GM12864 (cell line): ENCODE results near the gene MYRF.
A peak's percentile ranks its signal among the peaks of the same experiment; 100 is the strongest.

Experiments
- DNase-seq: peaks from one replicate; pipeline ENCODE4 v3.0.0-alpha.2; 2011; ENCODE audit warnings: low read depth
- H3K4me3 ChIP-seq: 2 replicates; pipeline ENCODE4 v1.5.1; 2011; ENCODE audit warnings: mild to moderate bottlenecking, low read depth, low read length, control low read depth
- TF ChIP-seq, protein P1 (sequence below): IDR thresholded peaks from 2 replicates; pipeline ENCODE4 v1.5.1; 2011; ENCODE audit warnings: low read depth, mild to moderate bottlenecking, moderate library complexity, low read length, control low read depth, inconsistent platforms; ENCODE audit errors: missing control alignments

MYRF gene

DNA sequence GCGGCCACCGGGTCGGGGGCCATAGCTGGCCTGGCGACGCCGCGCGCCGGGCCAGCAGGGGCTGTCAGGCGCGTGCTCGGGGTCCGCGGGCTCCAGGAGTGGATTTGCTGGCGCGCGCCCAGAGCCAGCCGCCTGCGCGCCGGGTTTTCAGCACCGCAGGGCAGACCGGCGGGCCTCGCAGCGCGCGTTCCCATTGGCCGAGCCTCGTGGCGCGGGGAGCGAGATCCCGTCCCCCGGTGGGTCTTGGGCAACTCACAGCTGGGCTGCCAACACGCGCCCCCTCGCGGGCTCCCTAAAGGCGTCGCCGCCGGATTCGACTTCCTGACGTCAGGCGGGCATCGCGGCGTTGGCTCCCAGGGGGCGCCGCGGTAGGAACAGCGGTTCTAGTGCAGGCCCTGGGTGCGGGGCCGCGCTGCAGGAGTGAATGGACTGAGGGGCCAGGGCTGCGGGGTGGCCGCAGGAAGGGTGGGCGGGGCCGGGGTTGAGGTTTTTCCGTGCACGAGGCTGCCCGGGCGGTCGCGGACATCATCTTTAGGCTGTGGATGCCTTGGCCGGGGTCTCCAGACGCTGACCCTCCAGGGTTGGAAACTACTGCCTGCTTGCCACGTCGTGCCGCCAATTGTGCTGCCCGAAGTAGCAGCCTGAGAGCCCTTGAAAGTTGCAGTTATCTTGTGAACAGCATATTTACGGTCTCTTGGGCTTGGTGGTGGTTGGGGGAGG lies 64.5 kb downstream of the MYRF start, which contains the start of gene FADS1:
Gene FADS1 (minus strand): TSS at position 268 of the 720 bp plus-strand sequence. CDS start 74 bp downstream, at position 194.
- TF ChIP-seq, protein P1, sequence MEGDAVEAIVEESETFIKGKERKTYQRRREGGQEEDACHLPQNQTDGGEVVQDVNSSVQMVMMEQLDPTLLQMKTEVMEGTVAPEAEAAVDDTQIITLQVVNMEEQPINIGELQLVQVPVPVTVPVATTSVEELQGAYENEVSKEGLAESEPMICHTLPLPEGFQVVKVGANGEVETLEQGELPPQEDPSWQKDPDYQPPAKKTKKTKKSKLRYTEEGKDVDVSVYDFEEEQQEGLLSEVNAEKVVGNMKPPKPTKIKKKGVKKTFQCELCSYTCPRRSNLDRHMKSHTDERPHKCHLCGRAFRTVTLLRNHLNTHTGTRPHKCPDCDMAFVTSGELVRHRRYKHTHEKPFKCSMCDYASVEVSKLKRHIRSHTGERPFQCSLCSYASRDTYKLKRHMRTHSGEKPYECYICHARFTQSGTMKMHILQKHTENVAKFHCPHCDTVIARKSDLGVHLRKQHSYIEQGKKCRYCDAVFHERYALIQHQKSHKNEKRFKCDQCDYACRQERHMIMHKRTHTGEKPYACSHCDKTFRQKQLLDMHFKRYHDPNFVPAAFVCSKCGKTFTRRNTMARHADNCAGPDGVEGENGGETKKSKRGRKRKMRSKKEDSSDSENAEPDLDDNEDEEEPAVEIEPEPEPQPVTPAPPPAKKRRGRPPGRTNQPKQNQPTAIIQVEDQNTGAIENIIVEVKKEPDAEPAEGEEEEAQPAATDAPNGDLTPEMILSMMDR, result peak; percentile 61
- peak within 1 kb of the TSS; percentile 84 for H3K4me3 ChIP-seq
- peak; percentile 62 for DNase-seq

DNA sequence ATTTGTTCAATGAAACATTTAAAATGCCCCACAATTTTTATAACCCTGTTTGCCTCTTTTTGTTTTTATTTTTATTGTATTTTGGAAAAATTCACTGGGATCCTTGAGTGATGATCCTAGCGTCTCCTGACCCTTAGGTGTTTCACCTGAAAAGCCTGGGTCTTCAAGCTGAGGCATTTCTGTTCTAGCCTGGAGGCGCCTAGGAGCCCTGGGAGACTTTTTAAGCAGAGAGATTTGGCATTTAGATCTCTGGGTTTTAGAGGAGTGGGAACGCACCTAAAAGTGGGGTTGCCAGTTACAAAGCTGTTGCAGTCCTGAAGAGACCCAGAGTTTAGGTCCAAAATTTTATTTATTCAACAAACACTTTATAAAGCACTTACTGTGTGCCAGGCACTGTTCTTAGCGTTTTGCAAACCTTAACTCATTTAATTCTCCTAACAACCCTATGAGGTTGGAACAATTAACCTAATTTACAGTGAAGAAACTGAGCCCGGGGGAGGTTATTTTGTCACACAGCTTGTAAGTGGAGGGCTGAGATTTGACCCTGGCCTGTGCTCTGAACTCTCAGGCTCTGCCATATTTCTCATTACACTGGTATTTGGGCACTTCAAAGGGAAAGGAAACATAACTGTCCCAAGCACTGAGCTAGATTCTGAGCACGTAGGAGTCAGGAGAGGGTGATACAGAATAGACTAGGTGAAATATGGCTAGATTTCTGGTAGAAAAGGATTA lies 65.2 kb downstream of the MYRF start:
- no peak for DNase-seq
- TF ChIP-seq, protein P1, result no peak
- H3K4me3 ChIP-seq, result peak overlapping the region; percentile 84; the same call in 1 of the 2 replicates

DNA sequence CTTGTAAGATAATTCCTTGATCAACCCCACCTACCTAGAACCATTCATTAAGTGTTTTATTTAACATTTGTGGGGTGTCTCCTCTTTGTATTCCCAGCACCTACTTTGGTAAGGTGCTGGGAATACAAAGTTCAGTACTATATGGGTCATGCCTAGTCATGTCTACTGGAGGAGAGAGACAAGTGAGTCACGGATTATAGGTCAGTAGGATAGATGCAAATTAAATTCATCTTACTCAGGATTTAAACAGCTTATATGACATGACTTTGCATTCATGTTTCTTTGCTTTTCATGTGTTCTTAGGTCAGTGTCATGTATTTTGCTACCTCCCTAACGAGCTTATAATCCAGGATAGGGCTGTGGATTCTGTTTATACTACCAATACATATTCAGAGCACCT lies 67.7 kb downstream of the MYRF start:
- TF ChIP-seq, protein P1, result no peak
- H3K4me3 ChIP-seq, result no peak overlapping the region
- no peak for DNase-seq

DNA sequence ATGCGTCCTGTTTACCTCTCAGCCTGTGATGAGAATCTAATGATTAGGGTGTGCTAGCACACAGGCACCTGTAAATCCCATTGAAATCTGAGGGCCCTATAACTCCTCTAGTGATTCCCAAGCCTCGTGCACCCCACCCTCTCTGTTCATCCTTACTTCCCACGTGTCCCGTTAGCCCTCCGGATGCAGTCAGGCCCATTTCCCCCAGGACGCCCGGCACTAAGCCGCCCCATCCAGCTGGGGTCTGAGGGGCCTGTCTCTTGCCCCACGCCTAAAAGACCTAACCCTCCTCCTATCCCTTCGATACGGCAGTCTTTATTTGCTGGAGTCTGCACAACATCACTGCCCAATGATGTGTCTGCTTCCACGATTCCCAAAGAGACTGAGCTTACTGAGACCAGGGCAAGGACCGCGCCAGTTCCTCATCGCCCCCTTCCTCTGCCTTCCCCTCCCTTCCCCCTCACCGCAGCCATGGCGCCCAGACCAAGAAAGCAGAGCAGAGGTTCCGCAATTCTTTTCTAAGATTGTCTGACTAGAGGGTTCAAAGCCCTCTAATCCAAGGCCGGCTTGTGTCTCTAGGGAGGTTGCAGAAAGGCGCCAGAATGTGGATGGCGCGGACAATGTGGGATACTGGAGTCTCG lies 74.6 kb downstream of the MYRF start:
- TF ChIP-seq, protein P1, result no peak
- no peak for DNase-seq
- H3K4me3 ChIP-seq, result peak overlapping the region; percentile 71

DNA sequence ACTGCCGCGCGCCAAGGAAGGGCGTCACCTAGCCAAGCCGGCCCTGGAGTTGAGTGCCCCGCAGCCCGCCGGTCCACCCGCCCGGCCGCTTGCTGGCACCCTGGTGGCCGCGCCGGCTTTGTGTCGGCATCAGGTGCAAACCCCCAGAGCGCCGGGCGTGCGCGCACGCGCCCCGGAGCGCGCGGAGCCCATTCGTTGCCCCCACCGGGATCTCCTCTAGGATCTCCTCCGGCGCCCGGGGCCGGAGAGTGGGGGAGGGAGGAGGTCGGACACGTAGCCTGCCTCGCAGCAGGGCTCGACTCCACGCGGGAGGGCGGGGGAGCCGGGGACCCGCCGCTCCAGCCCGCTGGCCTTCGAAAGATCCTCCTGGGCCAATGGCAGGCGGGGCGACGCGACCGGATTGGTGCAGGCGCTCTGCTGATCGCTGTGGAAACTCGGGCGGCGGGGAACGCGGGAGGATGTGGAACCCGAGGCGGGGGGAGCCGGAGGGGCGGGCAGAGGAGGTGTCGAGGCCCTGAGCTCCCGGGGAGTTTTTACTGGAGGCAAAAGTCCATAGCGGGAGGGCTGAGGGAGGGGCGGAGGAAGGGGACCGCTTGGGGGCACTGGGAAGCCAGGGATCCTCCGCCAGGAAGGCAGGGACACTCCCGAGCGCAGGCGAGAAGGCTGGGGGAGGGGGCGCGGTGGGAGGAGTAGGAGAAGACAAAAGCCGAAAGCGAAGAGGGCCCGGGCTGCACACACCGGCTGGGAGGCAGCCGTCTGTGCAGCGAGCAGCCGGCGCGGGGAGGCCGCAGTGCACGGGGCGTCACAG lies 75.3 kb downstream of the MYRF start, which contains the start of gene FADS2:
Gene FADS2 (plus strand): TSS at position 730 of the 808 bp plus-strand sequence. CDS start 91 bp downstream, outside the sequence.
- H3K4me3 ChIP-seq, result peak within 1 kb of the TSS; percentile 71
- TF ChIP-seq, protein P1, result no peak
- peak; percentile 77 for DNase-seq

DNA sequence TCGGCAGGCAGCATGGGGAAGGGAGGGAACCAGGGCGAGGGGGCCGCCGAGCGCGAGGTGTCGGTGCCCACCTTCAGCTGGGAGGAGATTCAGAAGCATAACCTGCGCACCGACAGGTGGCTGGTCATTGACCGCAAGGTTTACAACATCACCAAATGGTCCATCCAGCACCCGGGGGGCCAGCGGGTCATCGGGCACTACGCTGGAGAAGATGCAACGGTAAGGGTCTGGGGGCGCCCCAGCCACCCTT lies 75.9 kb downstream of the MYRF start:
- peak overlapping the region; percentile 71 for H3K4me3 ChIP-seq
- no peak for DNase-seq
- TF ChIP-seq, protein P1, result no peak
